ENCODE data around the gene MLF1.

DNA sequence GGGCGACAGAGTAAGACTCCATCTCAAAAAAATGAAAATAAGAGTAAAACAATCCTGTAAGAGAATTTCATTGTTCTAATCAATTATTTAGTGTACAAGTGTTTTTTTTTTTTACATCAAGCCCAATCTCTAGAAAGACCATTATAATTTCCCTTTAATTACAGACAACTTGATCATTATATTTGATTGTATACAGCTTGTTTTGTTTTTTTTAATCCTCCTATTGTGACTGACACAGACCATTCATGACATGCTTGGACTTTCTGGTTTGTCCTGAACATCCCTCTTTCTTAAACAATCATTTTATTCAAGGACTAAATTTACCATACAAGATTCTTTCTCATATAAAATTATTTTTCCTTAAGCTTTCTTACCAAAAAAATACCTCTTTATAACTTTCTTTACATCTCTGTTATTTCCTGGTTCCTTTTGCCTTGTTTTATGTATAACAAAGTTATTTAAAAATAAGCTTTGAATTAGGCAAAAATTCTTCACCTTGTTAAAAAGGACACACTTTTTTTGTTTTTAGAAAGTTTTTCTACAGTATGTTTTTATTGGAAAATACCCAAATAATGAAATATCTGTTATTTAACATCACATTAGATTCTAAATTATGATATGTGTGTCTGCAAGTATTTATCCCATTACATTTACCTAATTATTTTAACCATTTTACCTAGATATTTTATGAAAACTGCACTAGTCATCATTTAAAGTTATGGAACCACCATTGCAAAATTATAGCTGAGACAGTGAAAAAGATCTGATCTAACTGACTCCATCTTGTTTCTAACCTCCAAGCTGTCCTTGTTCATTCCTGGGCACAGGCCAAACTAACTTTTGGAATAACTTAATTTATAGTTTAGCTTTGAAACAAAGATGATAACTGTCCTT is 47.2 kb downstream of the MLF1 start:
- TF ChIP-seq, protein P1, sequence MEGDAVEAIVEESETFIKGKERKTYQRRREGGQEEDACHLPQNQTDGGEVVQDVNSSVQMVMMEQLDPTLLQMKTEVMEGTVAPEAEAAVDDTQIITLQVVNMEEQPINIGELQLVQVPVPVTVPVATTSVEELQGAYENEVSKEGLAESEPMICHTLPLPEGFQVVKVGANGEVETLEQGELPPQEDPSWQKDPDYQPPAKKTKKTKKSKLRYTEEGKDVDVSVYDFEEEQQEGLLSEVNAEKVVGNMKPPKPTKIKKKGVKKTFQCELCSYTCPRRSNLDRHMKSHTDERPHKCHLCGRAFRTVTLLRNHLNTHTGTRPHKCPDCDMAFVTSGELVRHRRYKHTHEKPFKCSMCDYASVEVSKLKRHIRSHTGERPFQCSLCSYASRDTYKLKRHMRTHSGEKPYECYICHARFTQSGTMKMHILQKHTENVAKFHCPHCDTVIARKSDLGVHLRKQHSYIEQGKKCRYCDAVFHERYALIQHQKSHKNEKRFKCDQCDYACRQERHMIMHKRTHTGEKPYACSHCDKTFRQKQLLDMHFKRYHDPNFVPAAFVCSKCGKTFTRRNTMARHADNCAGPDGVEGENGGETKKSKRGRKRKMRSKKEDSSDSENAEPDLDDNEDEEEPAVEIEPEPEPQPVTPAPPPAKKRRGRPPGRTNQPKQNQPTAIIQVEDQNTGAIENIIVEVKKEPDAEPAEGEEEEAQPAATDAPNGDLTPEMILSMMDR (IDR thresholded peaks at IDR 0.05): no peak
- TF ChIP-seq ZFX (IDR thresholded peaks at IDR 0.05; ENCODE audit: borderline replicate concordance): no peak

All from 22Rv1 (cell line).